Mesenchymal stem cell (in vitro differentiated cells and primary cell): ENCODE measurements around the gene SYNM.
A peak's percentile ranks its signal among the peaks of the same experiment; 100 is the strongest.

Experiments used
- DNase-seq: peaks from one replicate; pipeline ENCODE4 v3.0.0-alpha.2; 2013
- H2AFZ ChIP-seq: one replicate; pipeline ENCODE4 v1.6.1; 2013; ENCODE audit warnings: low read depth, mild to moderate bottlenecking, control low read depth, inconsistent platforms, low read length, moderate library complexity
- H2AK5ac ChIP-seq: 2 replicates; pipeline ENCODE4 v1.6.1; 2013; ENCODE audit warnings: low read length, moderate library complexity, mild to moderate bottlenecking, inconsistent platforms; ENCODE audit not compliant: severe bottlenecking
- H2BK120ac ChIP-seq: one replicate; pipeline ENCODE4 v1.6.1; 2013; ENCODE audit warnings: low read depth, mild to moderate bottlenecking, inconsistent platforms, low read length, moderate library complexity
- H2BK12ac ChIP-seq, 2 experiments: one replicate each; pipeline ENCODE4 v1.6.1; 2013; ENCODE audit warnings: inconsistent platforms in 2 of 2, low read length in 2 of 2, mild to moderate bottlenecking in 2 of 2, moderate library complexity in 2 of 2, control low read depth in 1 of 2
- H2BK15ac ChIP-seq: one replicate; pipeline ENCODE4 v1.6.1; 2013; ENCODE audit warnings: mild to moderate bottlenecking, low read depth, inconsistent platforms; ENCODE audit not compliant: poor library complexity, severe bottlenecking
- H2BK5ac ChIP-seq: 2 replicates; pipeline ENCODE4 v1.6.1; 2013; ENCODE audit warnings: low read depth, mild to moderate bottlenecking, low read length, control low read depth, inconsistent platforms; ENCODE audit not compliant: poor library complexity, severe bottlenecking
- H3K14ac ChIP-seq, 2 experiments: one replicate each; pipeline ENCODE4 v1.6.1; 2013; ENCODE audit warnings: inconsistent platforms in 2 of 2, low read length in 2 of 2, control low read depth in 1 of 2, mild to moderate bottlenecking in 1 of 2, moderate library complexity in 1 of 2
- H3K18ac ChIP-seq, 2 experiments: one replicate each; pipeline ENCODE4 v1.6.1; 2013; ENCODE audit warnings: inconsistent platforms in 2 of 2, low read length in 2 of 2, control low read depth in 1 of 2, low read depth in 1 of 2, mild to moderate bottlenecking in 1 of 2
- H3K23ac ChIP-seq, 2 experiments: one replicate each; pipeline ENCODE4 v1.6.1; 2013; ENCODE audit warnings: inconsistent platforms in 2 of 2, low read length in 2 of 2, mild to moderate bottlenecking in 2 of 2, moderate library complexity in 2 of 2, control low read depth in 1 of 2
- H3K27ac ChIP-seq: 2 replicates; pipeline ENCODE4 v1.5.1; 2013; ENCODE audit warnings: mild to moderate bottlenecking, moderate library complexity, low read length, control low read depth, inconsistent platforms; ENCODE audit not compliant: poor library complexity, severe bottlenecking
- H3K27me3 ChIP-seq, 2 experiments: 2 replicates each; pipeline versions ENCODE4 v1.6.1 to v1.7.0; 2013; ENCODE audit warnings: low read length in 2 of 2, mild to moderate bottlenecking in 2 of 2, moderate library complexity in 2 of 2, control low read depth in 1 of 2, inconsistent platforms in 1 of 2; ENCODE audit not compliant: control insufficient read depth in 1 of 2, insufficient read depth in 1 of 2
- H3K36me3 ChIP-seq, 2 experiments: 2 replicates each; pipeline versions ENCODE4 v1.6.1 to v1.7.0; 2013; ENCODE audit warnings: low read length in 2 of 2, control low read depth in 1 of 2, inconsistent platforms in 1 of 2, low read depth in 1 of 2, mild to moderate bottlenecking in 1 of 2; ENCODE audit not compliant: insufficient read depth in 2 of 2, control insufficient read depth in 1 of 2
- H3K4ac ChIP-seq, 2 experiments: one replicate each; pipeline ENCODE4 v1.6.1; 2013; ENCODE audit warnings: inconsistent platforms in 2 of 2, low read length in 2 of 2, mild to moderate bottlenecking in 2 of 2, moderate library complexity in 2 of 2, control low read depth in 1 of 2, low read depth in 1 of 2
- H3K4me1 ChIP-seq: 2 replicates; pipeline ENCODE4 v1.6.1; 2013; ENCODE audit warnings: low read depth, low read length, control low read depth; ENCODE audit not compliant: control insufficient read depth, insufficient read depth
- H3K4me2 ChIP-seq: 2 replicates; pipeline ENCODE4 v1.6.1; 2013; ENCODE audit warnings: low read length, mild to moderate bottlenecking, inconsistent platforms; ENCODE audit not compliant: poor library complexity, severe bottlenecking
- H3K4me3 ChIP-seq, 2 experiments: 2 replicates each; pipeline versions ENCODE4 v1.5.1 to v1.7.0; 2013; ENCODE audit warnings: low read length in 2 of 2, mild to moderate bottlenecking in 2 of 2, control low read depth in 1 of 2, low read depth in 1 of 2; ENCODE audit not compliant: insufficient read depth in 1 of 2
- H3K79me1 ChIP-seq: replicated peaks from 2 replicates; pipeline ENCODE4 v1.6.1; 2013; ENCODE audit warnings: mild to moderate bottlenecking, control low read depth, low read length, inconsistent platforms; ENCODE audit not compliant: poor library complexity, severe bottlenecking
- H3K9ac ChIP-seq: 2 replicates; pipeline ENCODE4 v1.7.0; 2013; ENCODE audit warnings: mild to moderate bottlenecking, low read length, moderate library complexity
- H3K9me3 ChIP-seq: 2 replicates; pipeline ENCODE4 v1.7.0; 2013; ENCODE audit warnings: mild to moderate bottlenecking, low read length; ENCODE audit not compliant: control insufficient read depth
- H4K8ac ChIP-seq: one replicate; pipeline ENCODE4 v1.6.1; 2013; ENCODE audit warnings: inconsistent platforms, mild to moderate bottlenecking, low read length, moderate library complexity
- H4K91ac ChIP-seq: one replicate; pipeline ENCODE4 v1.6.1; 2013; ENCODE audit warnings: mild to moderate bottlenecking, low read length, inconsistent platforms
- WGBS: methylation state at CpG from one replicate; pipeline ENCODE4 v1.1.7; 2013; ENCODE audit warnings: mixed read lengths; 5-methylcytosine and 5-hydroxymethylcytosine counted together

The SYNM gene

GRCh38 chr15:99092554-99093172 is 12.2 kb upstream of the SYNM start:
- no peak overlapping the region for H3K4me3 ChIP-seq
- no peak overlapping the region for H3K14ac ChIP-seq
- no peak overlapping the region for H2BK120ac ChIP-seq
- no peaks in the 10 kb centered on the region for H3K36me3 ChIP-seq
- no peak overlapping the region for H3K4me2 ChIP-seq
- H3K9me3 ChIP-seq, result no peaks in the 10 kb centered on the region
- H3K27me3 ChIP-seq, result peaks cover 5 to 10% of the 10 kb centered on the region in 2 experiments
- H3K4ac ChIP-seq, result no peak overlapping the region
- no peak overlapping the region for H2BK15ac ChIP-seq
- H3K18ac ChIP-seq, result no peak overlapping the region
- no peak overlapping the region for H4K8ac ChIP-seq
- no peak overlapping the region for H4K91ac ChIP-seq
- no peak overlapping the region for H2AFZ ChIP-seq
- no peak overlapping the region for H3K23ac ChIP-seq
- H2AK5ac ChIP-seq, result no peak overlapping the region
- DNase-seq, result no peak
- H2BK5ac ChIP-seq, result no peak overlapping the region
- H3K9ac ChIP-seq, result no peak overlapping the region
- H3K27ac ChIP-seq, result no peak overlapping the region
- no peak overlapping the region for H2BK12ac ChIP-seq
- WGBS, result 97% methylated on average over 13 of the region's 13 CpGs
- H3K79me1 ChIP-seq, result no peaks in the 10 kb centered on the region
- no peaks in the 10 kb centered on the region for H3K4me1 ChIP-seq

GRCh38 chr15:99095626-99096025 is 9.3 kb upstream of the SYNM start:
- H4K91ac ChIP-seq, result no peak overlapping the region
- H3K27me3 ChIP-seq, result peaks cover 19 to 34% of the 10 kb centered on the region in 2 experiments
- DNase-seq, result no peak
- no peak overlapping the region for H4K8ac ChIP-seq
- H2BK5ac ChIP-seq, result no peak overlapping the region
- peaks cover 3% of the 10 kb centered on the region for H3K4me1 ChIP-seq
- no peak overlapping the region for H3K4ac ChIP-seq
- H3K9ac ChIP-seq, result no peak overlapping the region
- no peak overlapping the region for H3K27ac ChIP-seq
- H3K18ac ChIP-seq, result no peak overlapping the region
- H2BK15ac ChIP-seq, result peak overlapping the region; percentile 37
- H3K4me2 ChIP-seq, result no peak overlapping the region
- 46% methylated on average over 3 of the region's 3 CpGs for WGBS
- H3K14ac ChIP-seq, result no peak overlapping the region
- no peak overlapping the region for H2AK5ac ChIP-seq
- no peak overlapping the region for H2AFZ ChIP-seq
- H3K36me3 ChIP-seq, result no peaks in the 10 kb centered on the region
- H3K79me1 ChIP-seq, result no peaks in the 10 kb centered on the region
- no peak overlapping the region for H3K4me3 ChIP-seq
- H3K23ac ChIP-seq, result no peak overlapping the region
- no peak overlapping the region for H2BK120ac ChIP-seq
- H3K9me3 ChIP-seq, result no peaks in the 10 kb centered on the region
- H2BK12ac ChIP-seq, result no peak overlapping the region

GRCh38 chr15:99096173-99096893 is 8.5 kb upstream of the SYNM start:
- H4K8ac ChIP-seq, result no peak overlapping the region
- no peak overlapping the region for H3K9ac ChIP-seq
- H3K4ac ChIP-seq, result no peak overlapping the region
- no peak overlapping the region for H3K14ac ChIP-seq
- H3K79me1 ChIP-seq, result no peaks in the 10 kb centered on the region
- no peak overlapping the region for H2BK5ac ChIP-seq
- H3K23ac ChIP-seq, result no peak overlapping the region
- no peak overlapping the region for H3K4me3 ChIP-seq
- no peaks in the 10 kb centered on the region for H3K36me3 ChIP-seq
- peak overlapping the region; percentile 37 for H2BK15ac ChIP-seq
- H3K9me3 ChIP-seq, result no peaks in the 10 kb centered on the region
- WGBS, result 92% methylated on average over 11 of the region's 11 CpGs
- H3K4me1 ChIP-seq, result peaks cover 3% of the 10 kb centered on the region
- no peak overlapping the region for H3K27ac ChIP-seq
- H2BK12ac ChIP-seq, result no peak overlapping the region
- no peak overlapping the region for H3K4me2 ChIP-seq
- no peak overlapping the region for H2BK120ac ChIP-seq
- no peak for DNase-seq
- no peak overlapping the region for H3K18ac ChIP-seq
- no peak overlapping the region for H4K91ac ChIP-seq
- H2AFZ ChIP-seq, result no peak overlapping the region
- H3K27me3 ChIP-seq, result peaks cover 19 to 34% of the 10 kb centered on the region in 2 experiments
- H2AK5ac ChIP-seq, result no peak overlapping the region

GRCh38 chr15:99096894-99097426 is 7.9 kb upstream of the SYNM start:
- no peak overlapping the region for H3K4me3 ChIP-seq
- H4K8ac ChIP-seq, result no peak overlapping the region
- no peak overlapping the region for H3K27ac ChIP-seq
- H2AFZ ChIP-seq, result no peak overlapping the region
- no peaks in the 10 kb centered on the region for H3K36me3 ChIP-seq
- H3K14ac ChIP-seq, result no peak overlapping the region
- H3K4me2 ChIP-seq, result no peak overlapping the region
- no peak overlapping the region for H3K9ac ChIP-seq
- H2BK12ac ChIP-seq, result no peak overlapping the region
- no peak overlapping the region for H2BK15ac ChIP-seq
- no peak overlapping the region for H3K18ac ChIP-seq
- H3K79me1 ChIP-seq, result no peaks in the 10 kb centered on the region
- H2BK5ac ChIP-seq, result no peak overlapping the region
- no peak for DNase-seq
- 95% methylated on average over 11 of the region's 11 CpGs for WGBS
- peaks cover 19 to 41% of the 10 kb centered on the region in 2 experiments for H3K27me3 ChIP-seq
- no peak overlapping the region for H2AK5ac ChIP-seq
- H4K91ac ChIP-seq, result no peak overlapping the region
- H3K23ac ChIP-seq, result no peak overlapping the region
- no peaks in the 10 kb centered on the region for H3K9me3 ChIP-seq
- H3K4me1 ChIP-seq, result peaks cover 3% of the 10 kb centered on the region
- no peak overlapping the region for H3K4ac ChIP-seq
- no peak overlapping the region for H2BK120ac ChIP-seq
